Fibroblast of lung (primary cell): ENCODE data around the gene KRT78. TPM values are rescaled to one million over a fixed set of nuclear protein-coding genes. Genes with fewer than 3 reads are reported as not detected.

ENCODE experiments used
- DNase-seq, 2 donors: peaks; one replicate each; pipeline versions ENCODE4 v3.0.0 to v3.0.0-alpha.2; 2010; ENCODE audit warnings: low read depth in 2 of 2
- H2AFZ ChIP-seq: 2 replicates; pipeline ENCODE4 v1.5.1; 2012; ENCODE audit warnings: low read length, control low read depth, inconsistent platforms
- H3K27ac ChIP-seq: 2 replicates; pipeline ENCODE4 v1.5.1; 2011; ENCODE audit warnings: low read length, control low read depth; ENCODE audit not compliant: insufficient read depth
- H3K27me3 ChIP-seq: 2 replicates; pipeline ENCODE4 v1.5.1; 2011; ENCODE audit warnings: mild to moderate bottlenecking, low read length; ENCODE audit not compliant: control insufficient read depth, insufficient read depth
- H3K36me3 ChIP-seq: 2 replicates; pipeline ENCODE4 v1.5.1; 2011; ENCODE audit warnings: low read length; ENCODE audit not compliant: control insufficient read depth, insufficient read depth
- H3K4me1 ChIP-seq: 2 replicates; pipeline ENCODE4 v1.5.1; 2011; ENCODE audit warnings: low read length; ENCODE audit not compliant: control insufficient read depth, insufficient read depth; ENCODE audit errors: extremely low read depth
- H3K4me2 ChIP-seq: 2 replicates; pipeline ENCODE4 v1.5.1; 2011; ENCODE audit warnings: low read length, control low read depth; ENCODE audit not compliant: insufficient read depth; ENCODE audit errors: extremely low read depth
- H3K4me3 ChIP-seq, 4 experiments: fragments of 200-600 bp in 1 of 4; sonication (generic) in 1 of 4; replicated peaks in 1 of 4; 2 replicates each; pipeline ENCODE4 v1.5.1; 2011 to 2016; ENCODE audit warnings: low read length in 4 of 4, low read depth in 3 of 4, mild to moderate bottlenecking in 3 of 4, control low read depth in 2 of 4, inconsistent platforms in 1 of 4, mixed read lengths in 1 of 4; ENCODE audit not compliant: insufficient read depth in 1 of 4; ENCODE audit errors: control extremely low read depth in 1 of 4
- H3K79me2 ChIP-seq: 2 replicates; pipeline ENCODE4 v1.5.1; 2012; ENCODE audit warnings: mild to moderate bottlenecking, low read length, inconsistent platforms; ENCODE audit not compliant: control insufficient read depth, insufficient read depth
- H3K9ac ChIP-seq: 2 replicates; pipeline ENCODE4 v1.5.1; 2011; ENCODE audit warnings: mild to moderate bottlenecking, low read length, control low read depth; ENCODE audit not compliant: insufficient read depth
- H3K9me3 ChIP-seq: 2 replicates; pipeline ENCODE4 v1.5.1; 2012; ENCODE audit warnings: low read depth, low read length; ENCODE audit not compliant: control insufficient read depth, insufficient read depth
- H4K20me1 ChIP-seq: 2 replicates; pipeline ENCODE4 v1.5.1; 2011; ENCODE audit warnings: low read length; ENCODE audit not compliant: control insufficient read depth, insufficient read depth; ENCODE audit errors: extremely low read depth
- CTCF ChIP-seq, 2 donors: IDR thresholded peaks in 1 of 2; conservative IDR thresholded peaks in 1 of 2; 1 replicate in 1 of 2; 2 replicates in 1 of 2; pipeline ENCODE4 v1.5.1; 2011 to 2012; ENCODE audit warnings: low read length in 2 of 2, control low read depth in 1 of 2, inconsistent platforms in 1 of 2, low read depth in 1 of 2, mild to moderate bottlenecking in 1 of 2
- EZH2 ChIP-seq: IDR thresholded peaks from 2 replicates; pipeline ENCODE4 v1.5.1; 2012; ENCODE audit warnings: low read length, control low read depth, mild to moderate bottlenecking; ENCODE audit errors: missing control alignments
- polyA plus RNA-seq, 2 donors: library from polyadenylated mRNA; depleted of rRNA in 1 of 2; stranded (reverse) in 1 of 2; unstranded in 1 of 2; fragments of >200 nt; gene quantifications; 2 replicates each; pipeline ENCODE4 v1.2.1, GENCODE V29; 2011 to 2012; ENCODE audit warnings: missing spikeins in 1 of 2
- total RNA-seq: library from RNA; depleted of rRNA; stranded (reverse); fragments of >200 nt; gene quantifications from 2 replicates; pipeline ENCODE4 v1.2.1, GENCODE V29; 2014

The KRT78 gene
- total and polyA plus RNA-seq, 2 donors (not counting 1 experiment from before 2014, with no cell fraction given), result not detected

- Histone ChIP-seq H3K27me3 (no peaks in the 10 kb centered on the region), H2AFZ (no peak overlapping the region), H3K9me3 (no peaks in the 10 kb centered on the region), H3K36me3 (no peaks in the 10 kb centered on the region), H3K4me2 (no peak overlapping the region), H4K20me1 (no peaks in the 10 kb centered on the region), H3K4me3 (no peak overlapping the region), H3K4me1 (no peaks in the 10 kb centered on the region), H3K79me2 (no peaks in the 10 kb centered on the region), H3K9ac (no peak overlapping the region), H3K27ac (no peak overlapping the region)
- no peak for TF ChIP-seq CTCF (conservative IDR thresholded peaks at IDR 0.05 in 1 of 2, IDR thresholded peaks at IDR 0.05 in 1 of 2; ENCODE audit: low read depth in 1 of 2, low read length in 2 of 2)
- TF ChIP-seq EZH2, result no peak
- DNase-seq, result no peak
Observed at GRCh38 chr12:52801773-52802172, 47.0 kb downstream of the KRT78 start.

GRCh38 chr12:52800259-52800917 lies 48.4 kb downstream of the KRT78 start:
- no peaks in the 10 kb centered on the region for H3K27me3 ChIP-seq
- H3K4me1 ChIP-seq, result no peaks in the 10 kb centered on the region
- no peak for DNase-seq
- H3K27ac ChIP-seq, result no peak overlapping the region
- H2AFZ ChIP-seq, result no peak overlapping the region
- no peaks in the 10 kb centered on the region for H3K79me2 ChIP-seq
- no peaks in the 10 kb centered on the region for H3K36me3 ChIP-seq
- no peak overlapping the region for H3K9ac ChIP-seq
- no peak overlapping the region for H3K4me3 ChIP-seq
- TF ChIP-seq CTCF (conservative IDR thresholded peaks at IDR 0.05 in 1 of 2, IDR thresholded peaks at IDR 0.05 in 1 of 2; ENCODE audit: low read depth in 1 of 2, low read length in 2 of 2) (no peak), EZH2 (no peak)
- H3K9me3 ChIP-seq, result no peaks in the 10 kb centered on the region
- H3K4me2 ChIP-seq, result no peak overlapping the region
- no peaks in the 10 kb centered on the region for H4K20me1 ChIP-seq

- H2AFZ ChIP-seq, result no peak overlapping the region
- H3K4me2 ChIP-seq, result no peak overlapping the region
- TF ChIP-seq CTCF (conservative IDR thresholded peaks at IDR 0.05 in 1 of 2, IDR thresholded peaks at IDR 0.05 in 1 of 2; ENCODE audit: low read depth in 1 of 2, low read length in 2 of 2), result no peak
- no peak for TF ChIP-seq EZH2
- H3K27ac ChIP-seq, result no peak overlapping the region
- H3K36me3 ChIP-seq, result no peaks in the 10 kb centered on the region
- no peaks in the 10 kb centered on the region for H3K79me2 ChIP-seq
- no peaks in the 10 kb centered on the region for H3K9me3 ChIP-seq
- H3K9ac ChIP-seq, result no peak overlapping the region
- H3K27me3 ChIP-seq, result no peaks in the 10 kb centered on the region
- H4K20me1 ChIP-seq, result no peaks in the 10 kb centered on the region
- DNase-seq, result no peak
- no peaks in the 10 kb centered on the region for H3K4me1 ChIP-seq
- H3K4me3 ChIP-seq, result no peak overlapping the region
Observed at GRCh38 chr12:52799505-52800211, 49.1 kb downstream of the KRT78 start.
